Measurements from ENCODE around the gene CCL1.

Gene CCL1, protein sequence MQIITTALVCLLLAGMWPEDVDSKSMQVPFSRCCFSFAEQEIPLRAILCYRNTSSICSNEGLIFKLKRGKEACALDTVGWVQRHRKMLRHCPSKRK

DNA sequence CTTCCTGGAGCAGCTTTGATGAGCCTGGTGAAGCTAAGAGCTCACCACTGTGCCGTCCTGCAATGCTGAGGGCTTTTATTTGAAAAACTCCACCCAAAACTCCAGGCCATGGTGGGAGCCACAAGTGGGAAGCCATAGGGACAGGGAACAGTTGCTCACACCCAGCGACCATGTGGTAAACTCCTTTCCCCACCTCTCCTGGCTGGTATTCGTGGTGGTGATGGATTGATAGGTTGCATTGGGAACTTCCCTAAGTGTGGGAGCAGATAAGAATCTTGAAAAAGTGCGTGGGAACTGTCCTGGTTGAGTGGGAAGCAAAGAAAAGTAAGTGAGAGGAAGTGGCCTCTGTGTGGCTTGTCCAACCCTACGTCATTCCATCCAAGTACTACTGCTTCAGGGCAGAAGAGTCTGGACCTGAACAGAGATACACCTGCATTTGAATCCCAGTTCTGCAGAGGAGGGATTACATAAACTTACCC lies at the start of gene CCL1:
TSS of gene CCL1 (minus strand) at position 51 of the 479 bp plus-strand sequence. CDS start 72 bp downstream, outside the sequence.
- no peak for DNase-seq

DNA sequence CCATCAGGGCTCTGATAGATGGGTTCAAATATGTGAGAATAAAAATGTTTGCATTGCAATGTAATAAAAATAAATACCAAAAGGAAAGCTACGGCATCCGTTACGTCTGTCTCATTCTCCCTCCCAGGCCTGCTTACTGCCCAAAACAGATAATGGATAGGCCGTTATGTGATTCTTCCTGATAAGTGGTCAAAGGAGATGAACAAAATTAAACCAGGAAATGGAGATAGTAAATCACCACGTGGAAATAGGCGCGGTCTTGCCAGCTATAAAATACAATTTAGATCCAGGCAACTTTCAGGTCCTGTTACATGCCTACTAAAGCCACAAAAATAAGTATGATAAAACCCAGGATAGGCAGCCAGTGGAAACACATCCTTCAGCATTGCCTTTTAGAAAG lies 49.5 kb upstream of the CCL1 start:
- peak; percentile 33 for DNase-seq

DNA sequence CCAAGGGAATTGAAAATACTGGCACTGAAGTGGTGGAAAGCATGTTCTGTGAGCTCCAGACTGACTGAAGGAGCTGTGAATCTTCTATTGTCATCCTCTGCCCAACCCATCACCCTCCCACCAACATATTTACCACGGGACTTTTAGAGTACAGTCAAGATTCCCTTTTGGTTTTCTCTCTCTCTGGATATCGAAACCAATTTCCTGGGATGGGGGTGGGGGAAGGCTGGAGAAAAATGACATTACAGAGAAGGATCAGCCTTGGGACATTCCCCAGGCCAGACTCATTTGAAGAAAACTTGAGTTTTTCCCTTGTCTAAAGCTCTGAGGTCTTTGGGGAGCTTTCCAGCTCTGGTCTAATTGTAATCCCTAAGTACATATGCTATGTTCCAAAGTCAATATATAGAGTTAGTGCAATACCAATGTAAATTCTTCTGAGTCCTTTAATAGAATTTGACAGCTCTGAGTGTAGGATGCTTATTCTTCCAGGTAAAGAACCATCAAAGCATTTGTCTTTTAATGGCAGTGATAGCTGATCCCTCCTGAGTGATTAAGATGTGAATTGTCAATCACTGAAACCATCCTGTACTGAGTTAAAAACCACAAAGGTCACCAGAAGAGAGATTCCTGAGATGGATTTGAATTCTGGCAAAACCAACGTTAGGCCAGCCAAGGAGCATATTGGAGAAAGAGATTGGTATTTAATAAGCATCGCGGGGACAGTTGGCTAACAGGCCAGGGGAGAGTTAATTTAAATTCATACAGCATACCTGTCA lies 48.8 kb upstream of the CCL1 start:
- peak; percentile 46 for DNase-seq

DNA sequence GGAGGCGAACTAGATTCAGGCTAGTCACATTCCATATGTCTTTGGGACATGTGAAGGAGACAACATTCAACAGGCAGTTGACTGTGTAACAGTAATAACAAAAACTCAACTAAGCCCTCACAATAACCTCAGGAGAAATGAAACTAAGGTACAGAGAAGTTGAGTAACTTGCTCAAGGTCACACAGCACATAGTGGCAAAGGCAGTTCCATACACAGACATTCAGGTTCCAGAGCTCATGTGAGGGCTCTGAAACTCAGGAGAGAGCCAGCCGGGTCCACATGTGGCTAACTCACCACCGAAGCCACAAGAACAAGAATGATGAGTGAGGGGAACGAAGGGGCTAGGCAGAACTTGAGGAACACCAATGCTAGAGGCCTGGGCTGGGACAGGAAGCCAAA lies 46.3 kb upstream of the CCL1 start:
- DNase-seq, result no peak

DNA sequence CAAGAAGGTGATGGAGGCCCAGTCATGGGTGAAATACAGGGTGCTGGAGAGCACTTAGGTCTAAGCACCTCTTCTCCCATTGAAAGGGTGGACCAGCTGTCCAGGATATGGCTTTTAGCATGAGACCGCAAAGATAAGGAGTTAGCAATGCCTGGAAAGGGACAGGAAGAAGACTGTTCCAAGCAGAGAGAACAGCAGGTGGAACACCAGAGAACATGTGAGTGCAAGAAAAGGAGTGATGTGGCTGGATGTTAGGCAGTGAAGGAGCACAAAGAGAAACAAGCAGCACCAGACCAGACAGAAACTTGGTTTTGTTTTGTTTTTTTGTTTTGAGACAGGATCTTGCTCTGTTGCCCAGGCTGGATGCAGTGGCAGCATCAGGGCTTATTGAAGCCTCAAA lies 45.4 kb upstream of the CCL1 start:
- peak; percentile 98 for DNase-seq

DNA sequence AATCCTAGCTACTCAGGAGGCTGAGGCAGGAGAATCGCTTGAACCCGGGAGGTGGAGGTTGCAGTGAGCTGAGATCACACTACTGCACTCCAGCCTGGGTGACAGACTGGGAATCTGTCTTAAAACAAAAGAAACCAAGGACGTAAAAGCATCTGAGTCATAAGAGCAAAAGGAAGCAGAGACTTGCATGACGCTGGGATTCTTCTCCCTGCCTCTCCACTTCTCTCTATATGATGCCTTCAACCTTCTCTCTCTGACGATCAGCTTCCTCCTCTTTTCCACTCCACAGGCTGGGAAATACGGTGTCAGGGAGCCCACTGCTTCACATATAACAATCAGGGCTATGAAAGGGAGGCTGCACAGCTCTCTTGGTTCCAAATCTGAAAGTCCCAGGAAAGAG lies 43.2 kb upstream of the CCL1 start:
- DNase-seq, result no peak

DNA sequence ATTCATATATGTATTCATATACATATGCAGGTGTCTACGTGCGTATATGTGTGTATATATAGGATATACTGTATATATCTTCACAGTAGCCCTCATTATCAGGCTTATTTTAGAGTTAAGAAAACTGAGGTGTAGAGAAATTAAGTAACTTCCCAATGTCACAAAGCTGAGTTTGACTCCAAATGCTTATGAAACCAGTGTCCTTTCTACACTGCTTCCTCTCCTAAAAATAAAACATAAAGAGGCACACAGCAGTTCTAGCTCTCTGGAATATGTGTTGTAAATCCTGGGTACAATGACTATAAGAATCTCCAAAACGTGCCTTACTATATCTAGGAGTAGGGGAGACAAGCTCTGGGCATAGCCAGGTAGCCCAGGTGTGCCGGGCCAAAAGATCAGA lies 40.0 kb upstream of the CCL1 start:
- DNase-seq, result no peak

DNA sequence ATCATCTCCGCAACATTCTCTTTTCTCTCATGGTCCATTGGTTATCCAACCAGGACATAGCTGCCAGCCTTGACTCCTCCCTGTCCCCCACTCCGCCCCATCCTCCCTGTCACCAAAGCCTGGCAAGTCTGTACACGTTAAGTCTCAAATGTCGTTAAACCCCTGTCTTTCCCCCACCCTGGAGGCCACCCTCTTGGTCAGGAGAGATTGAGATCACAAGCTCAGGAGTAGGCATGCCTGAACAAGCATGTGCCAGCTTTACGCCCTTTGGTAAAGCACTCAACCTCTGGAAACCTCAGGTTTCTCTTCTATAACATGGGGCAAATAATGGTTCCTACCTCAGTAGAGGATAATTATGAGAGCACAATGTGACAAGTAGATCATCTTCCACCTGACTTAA lies 38.1 kb upstream of the CCL1 start:
- DNase-seq, result peak; percentile 99

DNA sequence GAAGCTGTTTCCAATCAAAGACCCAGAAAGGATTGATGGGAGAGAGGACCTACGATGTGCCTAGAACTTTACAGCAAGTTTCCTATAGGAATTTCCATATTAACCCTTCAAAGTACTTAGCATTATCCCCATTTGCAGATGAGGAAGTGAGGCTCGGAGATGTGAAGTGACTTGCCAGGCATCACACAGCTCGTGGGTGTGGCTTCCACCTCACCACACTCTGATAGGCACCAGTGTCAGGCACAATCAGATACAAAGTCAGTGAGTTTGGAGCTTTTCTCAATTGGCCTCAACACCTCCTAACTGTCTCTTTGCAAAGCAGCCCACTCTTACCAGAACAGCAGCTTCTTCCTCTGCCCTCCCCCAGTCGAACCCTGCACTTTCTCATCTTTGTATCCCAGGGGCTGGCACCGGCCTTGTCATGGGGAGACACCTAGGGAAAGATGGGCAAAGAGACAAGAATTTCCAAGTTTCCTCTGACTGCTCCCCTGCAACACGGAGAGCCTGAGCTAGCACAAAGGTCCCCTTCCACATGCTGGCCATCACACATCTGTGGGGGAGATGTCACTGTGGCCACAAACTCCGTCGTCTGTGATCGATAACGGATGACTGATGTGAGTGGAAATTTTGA lies 37.4 kb upstream of the CCL1 start:
- DNase-seq, result no peak

DNA sequence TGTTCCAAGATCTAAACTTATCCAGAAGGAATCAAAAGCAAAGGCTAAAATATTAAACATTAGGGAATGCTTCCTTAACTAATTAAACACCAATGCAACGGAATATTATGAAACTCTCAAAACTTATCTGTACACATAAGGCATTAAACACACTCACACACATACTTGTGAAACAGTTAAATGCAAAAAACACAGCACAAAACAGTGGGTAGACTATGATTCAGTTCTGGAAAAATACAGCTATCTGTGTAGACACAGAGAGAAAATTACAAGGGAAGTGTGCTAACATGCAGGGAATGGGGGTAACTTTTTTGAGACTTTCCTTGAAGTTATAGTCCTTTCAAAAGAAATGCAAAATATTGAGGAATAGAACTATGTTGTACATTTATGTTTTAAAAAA lies 36.7 kb upstream of the CCL1 start:
- no peak for DNase-seq

DNA sequence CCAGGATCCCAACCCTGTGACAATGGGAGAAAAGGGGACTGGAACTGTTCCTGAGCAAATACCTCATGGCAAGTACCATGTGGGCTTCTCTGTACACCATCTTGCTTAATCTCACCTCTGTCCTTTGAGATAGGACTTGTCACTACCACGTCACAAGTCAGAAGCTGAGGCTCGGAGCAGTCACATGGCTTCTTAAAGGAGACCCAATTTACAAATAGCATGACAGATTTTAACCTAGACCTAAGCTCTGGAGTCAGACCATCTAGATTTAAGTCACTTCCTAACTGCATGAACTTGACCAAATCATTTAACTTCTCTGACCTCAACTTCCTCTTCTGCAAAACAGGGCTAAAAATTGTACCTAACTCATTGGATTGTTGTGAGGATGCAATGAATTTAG lies 36.0 kb upstream of the CCL1 start:
- DNase-seq, result no peak

DNA sequence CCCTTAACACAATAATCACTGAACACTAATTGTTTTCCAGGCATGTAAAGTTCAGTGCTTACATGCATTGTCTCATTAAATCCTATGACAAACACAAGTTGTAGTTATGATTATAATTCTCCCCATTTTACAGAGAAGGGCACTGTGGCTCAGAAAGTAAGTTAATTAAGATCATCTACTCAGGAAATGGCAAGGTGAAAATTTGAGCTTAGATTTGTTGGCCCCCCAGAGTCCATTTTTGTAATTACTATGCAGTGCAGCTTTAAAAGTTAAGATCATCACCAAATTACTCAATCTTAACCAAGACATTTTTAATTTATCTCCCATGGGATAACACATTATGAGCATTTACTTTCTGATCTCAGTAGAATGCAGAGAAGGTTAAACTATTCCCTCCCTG lies 34.2 kb upstream of the CCL1 start:
- DNase-seq, result no peak

DNA sequence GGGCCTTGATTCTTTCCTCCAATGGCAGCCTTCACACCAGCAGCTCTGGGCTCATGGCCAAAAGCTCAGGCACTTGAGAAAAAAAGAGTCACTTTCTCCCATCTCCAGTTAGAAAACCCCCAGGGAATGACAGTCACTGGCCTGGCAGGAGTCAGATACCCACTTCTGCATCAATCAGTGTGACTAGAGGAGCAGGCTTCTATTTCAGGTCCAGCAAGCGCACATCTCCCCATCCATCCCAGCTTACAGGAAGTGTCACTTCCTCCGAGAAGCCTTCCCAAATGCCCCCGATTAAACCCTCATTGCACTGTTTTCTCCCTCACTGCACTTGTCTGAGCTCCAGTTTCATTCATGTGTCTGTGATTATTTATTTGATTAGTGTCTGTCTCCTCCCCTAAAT lies 30.4 kb upstream of the CCL1 start:
- DNase-seq, result peak; percentile 99

DNA sequence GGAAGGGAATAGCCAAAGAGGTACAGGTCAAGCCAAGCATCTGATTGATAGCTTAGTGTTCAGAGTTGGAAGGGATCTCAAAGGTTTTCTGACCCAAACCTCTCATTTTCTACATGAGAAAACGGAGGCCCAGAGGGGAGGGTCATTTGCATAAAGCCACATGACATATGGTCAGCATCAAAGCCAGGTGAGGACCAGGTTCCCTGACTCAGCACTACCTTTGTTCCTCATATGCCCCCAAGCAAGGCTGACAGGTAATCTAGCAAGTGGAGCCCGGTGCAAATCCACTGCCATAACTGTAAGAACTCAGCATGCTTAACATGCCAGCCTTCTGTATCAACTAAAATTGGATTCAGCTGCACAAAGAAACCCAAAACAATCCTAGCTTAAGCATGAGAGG lies 28.2 kb upstream of the CCL1 start:
- DNase-seq, result no peak

DNA sequence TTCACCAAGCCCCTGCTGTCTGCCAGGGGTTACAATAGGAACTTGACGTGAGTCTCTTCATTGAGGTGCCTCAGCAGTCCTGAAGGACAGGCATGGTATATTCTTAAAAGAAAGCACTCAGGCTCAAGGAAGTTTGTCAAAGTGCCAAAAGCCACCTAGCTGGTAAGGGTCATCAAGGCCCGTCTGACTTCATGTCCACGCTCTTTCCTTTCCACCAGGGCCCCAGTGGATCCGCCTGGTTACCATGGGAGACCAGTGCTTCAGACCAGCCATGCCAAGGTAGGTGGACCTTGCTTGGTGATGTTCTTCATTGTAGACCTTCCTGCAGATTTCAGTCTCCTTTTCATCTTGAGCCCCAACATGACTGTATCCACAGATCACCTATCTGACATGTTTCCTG lies 27.6 kb upstream of the CCL1 start:
- DNase-seq, result no peak

DNA sequence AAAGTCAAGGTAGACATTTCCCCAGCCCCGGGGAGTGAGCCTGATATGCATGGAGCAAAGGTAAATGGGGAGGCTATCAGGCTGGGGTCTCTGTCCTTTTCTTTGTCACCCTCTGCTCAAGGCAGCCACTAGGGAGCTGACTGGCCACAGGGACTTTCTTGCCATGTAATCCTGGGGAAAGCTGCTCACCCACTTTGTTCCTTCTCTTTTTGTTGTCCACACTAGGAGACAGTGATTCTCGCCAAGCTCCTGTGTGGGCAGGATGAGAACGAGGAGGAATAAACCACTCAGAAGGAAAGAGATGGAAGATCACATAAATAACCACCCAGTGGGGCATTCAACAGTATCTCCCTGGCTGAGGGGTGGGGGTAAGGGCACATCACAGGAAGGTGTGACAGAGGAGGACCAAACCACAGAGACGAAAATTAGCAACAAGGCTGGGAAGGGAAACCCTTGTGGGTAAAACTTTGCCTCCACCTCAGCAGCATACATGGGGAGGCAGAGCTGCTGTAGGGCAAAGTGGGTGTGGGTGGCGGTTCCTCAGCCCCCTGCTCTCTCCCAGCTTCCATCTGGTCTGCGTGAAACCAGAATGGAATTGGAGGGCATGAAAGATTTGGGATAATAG lies 26.2 kb upstream of the CCL1 start:
- no peak for DNase-seq

DNA sequence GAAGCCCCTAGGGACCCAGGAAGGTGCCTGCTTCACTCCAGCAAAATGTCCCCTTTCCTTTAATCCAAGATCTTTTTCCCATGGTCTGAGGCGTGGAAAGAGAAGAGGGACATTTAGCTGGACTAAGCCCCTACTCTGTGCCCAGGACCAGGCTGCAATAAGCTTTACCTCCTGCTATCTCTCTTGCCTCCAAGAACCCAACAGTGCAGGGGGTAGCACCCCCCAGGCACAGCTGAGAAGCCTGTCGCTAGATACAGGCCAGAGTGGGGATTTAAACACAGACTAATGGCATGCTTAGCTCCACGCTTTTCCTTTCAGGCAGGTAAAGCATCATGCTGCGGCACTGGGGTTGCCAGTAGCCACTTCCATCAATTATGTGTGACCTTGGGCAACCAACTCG lies 24.5 kb upstream of the CCL1 start:
- no peak for DNase-seq

DNA sequence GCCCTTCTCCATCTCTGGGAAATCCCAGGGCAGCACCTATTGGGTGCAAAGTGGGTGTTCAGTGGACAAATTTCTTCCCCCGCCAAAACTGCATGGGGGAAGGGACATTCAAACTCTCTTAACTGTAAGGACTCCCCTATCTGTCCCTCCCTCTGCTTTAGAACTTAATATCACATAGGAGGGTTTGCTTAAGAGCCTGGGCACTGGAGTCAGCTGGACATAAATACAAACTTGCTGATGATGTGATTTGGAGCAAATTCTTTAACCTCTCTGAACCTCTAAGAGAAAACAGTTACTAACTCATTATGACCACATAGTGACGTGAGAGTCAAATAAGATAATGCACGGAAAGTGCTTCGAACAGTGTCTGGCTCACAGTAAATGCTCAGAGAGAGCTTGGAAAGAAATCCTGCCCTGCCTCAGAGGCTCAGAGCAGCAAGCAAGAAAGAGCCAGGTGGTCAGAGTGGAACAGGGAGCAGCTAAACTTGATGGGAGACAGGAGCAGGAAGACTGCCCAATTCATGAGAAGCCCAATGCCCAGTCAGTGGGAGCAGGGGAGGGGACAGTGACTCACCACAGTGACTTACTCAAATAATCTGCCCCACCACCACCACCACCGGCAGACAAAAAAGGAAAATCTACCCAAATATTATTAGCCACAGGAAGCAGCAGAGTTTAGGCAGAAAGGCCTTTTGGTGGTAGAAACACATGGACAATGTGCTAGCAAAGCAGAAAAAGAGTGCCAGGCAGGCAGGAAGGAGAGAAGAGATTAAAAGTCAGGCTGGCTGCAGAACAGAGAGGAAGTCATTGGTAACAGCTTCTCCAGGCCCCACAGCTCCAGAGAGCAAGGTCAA lies 23.9 kb upstream of the CCL1 start:
- no peak for DNase-seq

DNA sequence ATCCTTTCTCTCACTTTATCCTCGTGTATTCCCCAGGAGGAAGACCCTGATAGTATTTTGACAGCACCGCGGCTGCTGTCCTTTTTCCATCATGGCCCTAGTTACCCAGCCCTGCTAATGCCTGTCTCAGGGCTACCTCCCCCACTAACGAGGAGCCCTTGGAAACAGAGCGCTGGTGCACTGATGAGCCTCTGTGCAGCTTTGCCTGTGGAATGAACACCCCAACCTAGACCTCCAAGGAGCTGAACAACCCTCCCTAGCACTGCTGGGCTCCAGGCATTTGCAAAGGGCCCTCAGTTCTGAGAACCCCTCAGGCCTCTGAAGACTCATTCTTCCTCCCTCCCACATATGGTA lies 23.3 kb upstream of the CCL1 start:
- DNase-seq, result no peak

DNA sequence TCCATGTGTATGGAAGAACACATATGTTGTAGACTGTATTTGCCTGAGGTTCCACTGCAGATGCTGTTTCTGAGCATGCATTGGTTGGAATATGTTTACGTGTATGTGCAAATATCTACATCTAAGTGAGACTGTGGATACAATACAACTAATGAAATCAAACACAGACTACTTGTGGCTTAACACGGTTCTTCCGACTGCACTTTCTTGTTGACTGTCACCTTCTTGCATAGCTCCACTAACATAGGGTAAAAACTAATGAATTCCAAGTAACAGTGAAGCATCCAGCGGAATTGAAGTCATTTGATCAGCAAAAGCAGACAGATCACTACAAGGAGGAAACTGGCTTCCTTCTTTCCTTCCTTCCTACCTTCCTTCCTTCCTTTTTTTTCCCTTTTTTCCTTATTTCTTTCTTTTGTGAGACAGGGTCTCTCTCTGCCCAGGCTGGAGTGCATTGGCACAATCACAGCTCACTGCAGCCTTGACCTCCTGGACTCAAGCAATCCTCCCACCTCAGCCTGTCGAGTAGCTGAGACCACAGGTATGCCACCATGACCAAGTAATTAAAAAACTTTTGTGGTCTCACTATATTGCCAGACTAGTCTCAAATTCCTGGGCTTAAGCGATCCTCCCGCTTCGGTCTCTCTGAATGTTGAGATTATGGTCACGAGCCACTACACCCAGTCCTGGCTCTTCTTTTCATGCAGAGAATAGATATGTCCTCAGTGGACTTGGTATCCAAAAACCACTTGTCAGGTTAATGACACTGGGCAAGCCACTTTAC lies 22.0 kb upstream of the CCL1 start:
- DNase-seq, result no peak

DNA sequence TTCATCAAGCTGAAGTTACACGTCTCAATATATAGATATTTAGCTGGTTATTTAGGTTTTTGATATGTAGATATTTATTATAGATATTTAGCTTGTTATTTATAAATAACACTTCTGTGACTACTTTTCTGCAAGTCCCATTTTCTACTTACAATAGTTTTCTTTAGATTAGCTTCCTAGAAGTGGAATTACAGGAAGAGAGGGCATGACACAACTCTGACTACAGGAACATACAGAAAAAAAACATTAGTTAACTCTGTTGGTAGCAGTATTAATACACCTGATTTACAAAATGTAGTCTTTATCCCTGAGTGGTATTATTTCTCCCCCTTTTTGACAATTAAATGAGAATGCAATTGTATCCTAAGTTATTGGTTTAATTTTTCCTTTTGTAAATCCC lies 21.2 kb upstream of the CCL1 start:
- no peak for DNase-seq

DNA sequence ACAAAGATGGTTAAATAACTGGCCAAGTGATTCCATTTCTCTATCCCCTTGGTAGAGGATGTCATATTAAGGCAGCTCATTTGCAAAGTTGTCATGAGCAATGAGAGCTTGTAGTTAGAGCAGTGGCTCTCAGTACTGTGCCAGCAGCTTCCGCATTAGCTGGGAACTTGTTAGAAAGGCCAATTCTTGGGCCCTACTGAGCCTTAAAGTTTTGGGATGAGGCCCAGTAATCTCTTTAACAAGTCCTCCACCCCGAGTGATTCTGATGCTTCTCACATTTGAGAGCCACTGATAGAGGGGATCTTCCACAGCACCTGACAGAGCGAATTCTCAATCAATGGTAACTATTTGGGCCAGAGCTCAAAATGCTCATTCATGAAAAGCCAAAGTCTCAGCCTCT lies 20.2 kb upstream of the CCL1 start:
- DNase-seq, result no peak
